Loucy (cell line): Measurements from ENCODE around the gene MICALL1.

ENCODE experiments used
- H2AFZ ChIP-seq: fragments of 200-600 bp; sonication (generic); 2 replicates; pipeline ENCODE4 v1.6.0; 2016; ENCODE audit warnings: antibody characterized with exemption, mild to moderate bottlenecking, low read length, moderate library complexity
- H3F3A ChIP-seq: fragments of 200-600 bp; 2 replicates; pipeline ENCODE4 v1.6.0; 2016; ENCODE audit warnings: antibody characterized with exemption, low read depth, mild to moderate bottlenecking
- H3K27me3 ChIP-seq: fragments of 200-600 bp; sonication (generic); 2 replicates; pipeline ENCODE4 v1.6.1; 2014; ENCODE audit warnings: low read length, mild to moderate bottlenecking; ENCODE audit not compliant: insufficient read depth, poor library complexity, severe bottlenecking
- H3K36me3 ChIP-seq: fragments of 200-600 bp; sonication (generic); 2 replicates; pipeline ENCODE4 v1.6.1; 2016; ENCODE audit warnings: low read length; ENCODE audit not compliant: insufficient read depth
- H3K4me1 ChIP-seq: fragments of 200-600 bp; sonication (generic); 2 replicates; pipeline ENCODE4 v1.5.1; 2014; ENCODE audit warnings: low read length, mild to moderate bottlenecking; ENCODE audit not compliant: insufficient read depth, poor library complexity, severe bottlenecking
- H3K4me2 ChIP-seq: fragments of 200-600 bp; sonication (generic); 2 replicates; pipeline ENCODE4 v1.6.0; 2014; ENCODE audit warnings: antibody characterized with exemption, low read length, low read depth, mild to moderate bottlenecking; ENCODE audit not compliant: poor library complexity, severe bottlenecking
- H3K4me3 ChIP-seq: fragments of 200-600 bp; sonication (generic); 2 replicates; pipeline ENCODE4 v1.5.1; 2014; ENCODE audit warnings: low read length, mild to moderate bottlenecking, mixed read lengths; ENCODE audit not compliant: poor library complexity, severe bottlenecking
- H3K79me2 ChIP-seq: fragments of 200-600 bp; sonication (generic); 2 replicates; pipeline ENCODE4 v1.6.1; 2014; ENCODE audit warnings: low read length; ENCODE audit not compliant: insufficient read depth
- H3K9ac ChIP-seq: fragments of 200-600 bp; sonication (generic); 2 replicates; pipeline ENCODE4 v1.6.0; 2014; ENCODE audit warnings: mild to moderate bottlenecking, low read depth, low read length, moderate library complexity; ENCODE audit not compliant: poor library complexity, severe bottlenecking
- H3K9me2 ChIP-seq: fragments of 200-600 bp; sonication (generic); replicated peaks from 2 replicates; pipeline ENCODE4 v1.6.1; 2016; ENCODE audit warnings: low read depth, low read length, mixed read lengths
- H3K9me3 ChIP-seq: fragments of 200-600 bp; sonication (generic); 2 replicates; pipeline ENCODE4 v1.6.1; 2014; ENCODE audit warnings: mild to moderate bottlenecking, antibody characterized with exemption, low read length, low read depth; ENCODE audit not compliant: insufficient read depth
- H4K20me1 ChIP-seq: fragments of 200-600 bp; sonication (generic); 2 replicates; pipeline ENCODE4 v1.6.0; 2014; ENCODE audit warnings: antibody characterized with exemption, low read length, mild to moderate bottlenecking; ENCODE audit not compliant: insufficient read depth, poor library complexity, severe bottlenecking
- EZH2phosphoT487 ChIP-seq: fragments of 200-600 bp; IDR thresholded peaks from 2 replicates; pipeline ENCODE4 v1.6.1; 2018; ENCODE audit warnings: antibody characterized with exemption, mild to moderate bottlenecking, moderate library complexity, borderline replicate concordance
- TF ChIP-seq, protein P1 (sequence below): fragments of 200-600 bp; sonication (generic); conservative IDR thresholded peaks from 2 replicates; pipeline ENCODE4 v1.5.1; 2014; ENCODE audit warnings: mild to moderate bottlenecking, antibody characterized with exemption, low read length

Gene MICALL1

DNA sequence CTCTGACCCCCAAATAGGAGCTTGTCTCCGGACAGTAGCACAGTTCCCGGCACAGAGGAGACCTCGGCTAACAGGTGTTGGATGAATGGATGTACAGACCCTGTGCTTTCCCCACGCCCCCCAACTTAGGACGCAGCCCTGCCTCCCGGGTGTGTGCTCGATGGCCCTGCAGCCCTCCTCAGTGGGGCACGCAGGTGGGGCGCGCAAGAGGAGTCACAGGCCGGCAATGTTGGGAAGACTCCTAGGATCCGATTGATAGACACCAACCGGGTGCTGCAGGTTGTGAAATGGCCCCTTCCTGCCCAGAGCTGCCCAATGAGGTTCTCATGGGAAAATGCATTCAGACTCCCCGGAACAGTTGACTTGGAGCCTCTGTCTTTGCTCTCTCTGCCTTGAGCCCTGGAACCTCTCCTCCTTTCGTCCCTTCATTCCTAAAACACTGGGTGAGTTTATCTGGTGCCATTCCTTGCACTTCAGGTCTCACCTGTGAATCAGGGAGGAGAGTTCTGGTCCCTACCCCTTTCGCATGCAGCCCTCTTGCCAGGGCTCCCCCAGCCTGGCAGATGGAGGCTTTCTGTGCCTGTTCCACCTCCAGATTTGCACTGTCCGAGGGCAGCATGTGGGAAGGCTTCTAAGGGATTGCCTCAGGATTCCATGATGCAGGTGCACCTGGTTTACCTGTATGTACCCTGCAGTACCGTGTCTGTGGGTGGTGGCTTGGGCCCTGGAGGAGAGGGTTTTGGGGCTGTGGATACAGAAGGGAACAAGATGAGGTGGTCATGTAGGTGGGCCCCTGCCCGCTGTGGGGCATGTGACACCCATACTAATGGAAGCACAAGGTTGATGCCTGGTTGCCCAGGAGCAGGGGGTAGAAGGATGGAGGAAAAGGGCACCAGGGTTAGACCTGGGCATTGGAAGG lies 1.2 kb downstream of the MICALL1 start:
- Histone ChIP-seq H3K27me3 (no peaks in the 10 kb centered on the region), H2AFZ (0 out of 2 replicates have a peak overlapping the region, but pooled peaks have one; percentile 4), H3K9ac (peak overlapping the region; percentile 76), H3K4me2 (peak overlapping the region; percentile 97), H3K4me1 (peaks cover 38% of the 10 kb centered on the region), H3F3A (no peaks in the 10 kb centered on the region), H3K4me3 (peak overlapping the region; percentile 74), H3K9me3 (no peaks in the 10 kb centered on the region), H3K9me2 (no peaks in the 10 kb centered on the region), H3K79me2 (peaks cover 35% of the 10 kb centered on the region), H3K36me3 (no peaks in the 10 kb centered on the region), H4K20me1 (peaks cover 4% of the 10 kb centered on the region)
- no peak for TF ChIP-seq EZH2phosphoT487
- TF ChIP-seq, protein P1, sequence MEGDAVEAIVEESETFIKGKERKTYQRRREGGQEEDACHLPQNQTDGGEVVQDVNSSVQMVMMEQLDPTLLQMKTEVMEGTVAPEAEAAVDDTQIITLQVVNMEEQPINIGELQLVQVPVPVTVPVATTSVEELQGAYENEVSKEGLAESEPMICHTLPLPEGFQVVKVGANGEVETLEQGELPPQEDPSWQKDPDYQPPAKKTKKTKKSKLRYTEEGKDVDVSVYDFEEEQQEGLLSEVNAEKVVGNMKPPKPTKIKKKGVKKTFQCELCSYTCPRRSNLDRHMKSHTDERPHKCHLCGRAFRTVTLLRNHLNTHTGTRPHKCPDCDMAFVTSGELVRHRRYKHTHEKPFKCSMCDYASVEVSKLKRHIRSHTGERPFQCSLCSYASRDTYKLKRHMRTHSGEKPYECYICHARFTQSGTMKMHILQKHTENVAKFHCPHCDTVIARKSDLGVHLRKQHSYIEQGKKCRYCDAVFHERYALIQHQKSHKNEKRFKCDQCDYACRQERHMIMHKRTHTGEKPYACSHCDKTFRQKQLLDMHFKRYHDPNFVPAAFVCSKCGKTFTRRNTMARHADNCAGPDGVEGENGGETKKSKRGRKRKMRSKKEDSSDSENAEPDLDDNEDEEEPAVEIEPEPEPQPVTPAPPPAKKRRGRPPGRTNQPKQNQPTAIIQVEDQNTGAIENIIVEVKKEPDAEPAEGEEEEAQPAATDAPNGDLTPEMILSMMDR = no peak

DNA sequence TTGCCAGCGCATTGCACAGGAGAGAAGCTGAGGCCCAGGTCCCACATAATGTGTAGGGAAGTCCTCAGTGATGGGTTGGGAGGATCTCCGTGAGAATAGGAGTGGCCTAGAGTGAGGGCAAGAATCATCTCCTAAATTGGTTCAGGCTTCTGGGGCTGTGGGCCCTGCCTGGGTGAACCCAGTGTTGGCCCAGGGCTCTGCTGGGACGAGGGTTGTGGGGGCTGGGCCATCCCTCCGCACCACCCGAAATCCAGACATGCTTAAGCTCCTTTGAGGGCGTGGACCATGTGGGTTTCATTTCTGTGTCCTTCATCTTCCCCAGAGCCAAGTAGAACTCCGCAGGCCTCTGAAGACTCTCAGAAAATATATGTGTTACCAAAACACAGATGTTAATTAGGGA lies 3.7 kb downstream of the MICALL1 start:
- Histone ChIP-seq H3K79me2 (peaks cover 35% of the 10 kb centered on the region), H4K20me1 (peaks cover 4% of the 10 kb centered on the region), H3F3A (no peaks in the 10 kb centered on the region), H3K9me3 (no peaks in the 10 kb centered on the region), H3K36me3 (0 out of 2 replicates have a peak, but pooled peaks cover 5% of the 10 kb centered on the region), H2AFZ (no peak overlapping the region), H3K9ac (no peak overlapping the region), H3K27me3 (no peaks in the 10 kb centered on the region), H3K9me2 (no peaks in the 10 kb centered on the region), H3K4me2 (no peak overlapping the region), H3K4me1 (peaks cover 38% of the 10 kb centered on the region), H3K4me3 (no peak overlapping the region)
- TF ChIP-seq, protein P1 = no peak

DNA sequence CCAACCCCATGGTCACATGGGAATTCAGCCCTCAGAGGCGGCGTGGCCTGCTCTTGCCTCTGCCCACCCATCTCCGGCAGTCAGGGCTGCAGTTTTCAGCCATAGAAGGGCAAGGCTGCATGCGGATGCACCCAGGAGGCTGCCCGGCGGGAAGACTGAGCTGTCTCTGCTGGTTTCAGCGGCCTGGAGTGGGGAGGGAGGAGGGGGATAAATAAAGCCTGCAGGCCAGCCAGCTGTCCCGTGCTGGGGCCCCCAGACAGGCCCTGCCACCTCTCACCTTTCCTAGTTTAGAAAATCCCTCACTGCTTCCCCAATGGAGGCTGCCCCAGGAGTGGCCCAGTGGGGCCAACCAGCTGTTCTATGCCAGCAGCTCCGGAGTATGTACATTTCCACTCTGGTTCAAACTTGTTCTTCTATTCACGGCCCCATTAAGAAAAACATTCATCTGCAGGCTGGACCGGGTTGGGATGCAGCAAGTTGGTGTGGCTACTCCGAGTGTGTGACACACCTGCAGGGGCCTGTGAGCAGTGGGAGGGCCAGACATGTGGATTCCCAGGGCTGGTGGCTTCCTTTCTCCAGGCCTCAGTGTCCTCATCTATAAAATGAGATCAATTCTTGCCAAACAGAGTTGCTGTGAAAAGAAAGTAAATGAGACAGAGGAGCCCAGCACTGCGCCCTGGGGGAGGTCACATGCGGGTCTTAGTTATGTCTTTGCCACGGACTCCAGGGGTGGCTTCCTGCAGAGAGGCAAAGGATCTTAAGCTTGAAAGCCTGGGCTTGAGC lies 5.0 kb downstream of the MICALL1 start:
- H4K20me1 ChIP-seq = peaks cover 4% of the 10 kb centered on the region
- H3K4me3 ChIP-seq = no peak overlapping the region
- H3K79me2 ChIP-seq = peaks cover 31% of the 10 kb centered on the region
- peak overlapping the region; percentile 4 for H3K4me2 ChIP-seq
- TF ChIP-seq EZH2phosphoT487 = no peak
- TF ChIP-seq, protein P1 = no peak
- 0 out of 2 replicates have a peak, but pooled peaks cover 5% of the 10 kb centered on the region for H3K36me3 ChIP-seq
- H3K9me3 ChIP-seq = no peaks in the 10 kb centered on the region
- H3K4me1 ChIP-seq = peaks cover 32% of the 10 kb centered on the region
- H3K9ac ChIP-seq = no peak overlapping the region
- H3K9me2 ChIP-seq = no peaks in the 10 kb centered on the region
- no peak overlapping the region for H2AFZ ChIP-seq
- H3F3A ChIP-seq = no peaks in the 10 kb centered on the region
- H3K27me3 ChIP-seq = no peaks in the 10 kb centered on the region
